NCI-H1105 (cell line): Measurements from ENCODE around the gene FNBP1L.
A peak's percentile ranks its signal among the peaks of the same experiment; 100 is the strongest.
"Not testable (repeated sequence)": the region's sequence is repeated elsewhere in the genome, so short reads cannot be mapped to it uniquely, and the experiment has no call there.

Experiments
- DNase-seq: peaks from one replicate; lab custom pipeline; 2025; lab: John Stamatoyannopoulos, UW

The FNBP1L gene

DNA sequence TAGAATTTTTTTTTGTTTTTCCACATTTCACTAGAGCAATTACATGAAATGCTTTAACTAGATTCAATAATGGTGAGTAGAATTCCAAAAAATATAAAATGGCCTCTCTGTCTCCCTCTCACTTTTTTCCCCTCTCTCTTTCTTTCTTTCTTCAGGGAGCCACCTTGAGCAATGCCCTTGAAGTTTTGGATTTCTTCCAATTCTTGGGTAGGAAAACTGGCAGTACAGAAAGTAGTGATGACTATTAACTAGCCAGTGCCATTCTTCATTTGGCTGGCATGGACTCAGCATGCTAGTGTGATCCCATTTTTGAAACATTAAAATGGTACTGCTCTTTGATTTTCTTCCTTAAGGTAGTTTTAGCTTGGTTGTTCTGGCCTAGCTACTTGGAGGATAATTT is 4.5 kb upstream of the FNBP1L start:
- peak; percentile 10 for DNase-seq

DNA sequence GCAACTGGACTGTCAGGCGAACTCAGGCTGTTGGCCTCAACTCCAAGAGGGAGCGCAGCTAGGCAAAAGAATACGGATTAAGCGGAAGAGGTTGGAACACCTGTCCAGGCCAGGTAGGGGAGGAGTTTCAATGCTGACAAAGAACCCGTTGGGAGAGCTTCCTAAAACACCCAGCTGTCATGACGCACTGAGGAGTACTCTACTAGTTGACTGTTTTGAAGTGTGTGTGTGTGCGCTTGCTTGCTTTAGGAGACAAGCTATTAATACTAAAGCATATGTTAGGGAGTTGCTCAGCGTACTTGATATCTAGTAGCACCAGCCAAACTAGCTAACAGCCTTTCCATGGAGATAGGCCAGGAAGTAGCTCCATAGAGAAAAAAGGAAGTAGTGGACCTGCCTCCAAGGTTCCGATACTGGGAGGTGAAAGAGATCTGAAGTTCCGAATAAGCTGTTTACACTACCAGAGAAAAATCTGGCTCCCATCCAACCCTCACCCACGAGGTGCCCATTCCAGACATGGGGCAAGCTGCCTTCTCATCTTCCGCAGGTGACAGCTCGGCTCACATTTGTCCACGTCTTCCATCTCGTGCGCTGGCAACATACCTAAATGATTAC is 974 bp upstream of the FNBP1L start:
- DNase-seq: peak; percentile 73

- DNase-seq: peak; percentile 68
Observed at GRCh38 chr1:93448292-93448982, 519 bp downstream of the FNBP1L start.

DNA sequence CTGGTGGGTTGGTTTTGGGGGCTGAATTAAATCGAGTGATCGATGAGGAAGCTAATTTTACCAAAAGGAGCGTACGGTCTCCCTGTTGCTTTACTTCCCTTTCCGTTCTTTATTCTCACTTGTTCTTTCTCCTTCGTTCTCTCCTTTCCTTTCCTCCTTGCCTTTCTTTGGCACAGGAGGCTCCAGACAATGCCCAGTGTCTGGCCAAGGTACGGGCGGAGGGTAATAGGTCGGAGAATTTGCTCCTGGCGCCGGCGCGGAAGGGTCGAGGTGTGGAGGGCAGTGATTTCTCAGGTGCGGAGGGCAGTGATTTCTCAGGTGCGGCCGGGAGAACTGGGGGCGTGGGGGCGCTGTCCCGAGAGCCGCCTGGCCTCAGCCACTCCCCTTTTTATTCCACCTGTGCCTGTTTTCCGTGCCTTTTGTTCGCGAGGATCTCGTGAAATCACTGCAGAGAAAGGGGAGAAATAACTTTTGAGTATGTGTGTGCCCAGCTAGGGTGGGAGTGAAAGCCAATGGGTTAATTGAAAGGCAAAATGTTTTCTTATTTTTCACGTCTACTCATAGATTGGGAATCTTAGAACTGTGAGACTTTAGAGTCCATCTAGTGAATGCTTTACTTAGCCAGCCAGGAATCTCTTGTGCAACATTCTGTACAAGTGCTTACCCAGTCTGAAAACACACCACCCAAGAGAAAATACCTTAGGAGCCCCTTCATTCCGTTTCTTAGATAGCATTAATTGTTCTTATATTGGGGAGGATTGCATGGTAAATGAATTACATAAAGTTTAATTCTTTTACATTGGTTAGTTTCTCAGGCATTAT is 1.3 kb downstream of the FNBP1L start:
- peak; percentile 50 for DNase-seq

GRCh38 chr1:93450321-93450720 is 2.4 kb downstream of the FNBP1L start:
- DNase-seq: no peak

GRCh38 chr1:93453911-93454310 is 6.0 kb downstream of the FNBP1L start:
- DNase-seq: no peak

- DNase-seq: no peak
Observed at GRCh38 chr1:93459126-93459525, 11.2 kb downstream of the FNBP1L start.

DNA sequence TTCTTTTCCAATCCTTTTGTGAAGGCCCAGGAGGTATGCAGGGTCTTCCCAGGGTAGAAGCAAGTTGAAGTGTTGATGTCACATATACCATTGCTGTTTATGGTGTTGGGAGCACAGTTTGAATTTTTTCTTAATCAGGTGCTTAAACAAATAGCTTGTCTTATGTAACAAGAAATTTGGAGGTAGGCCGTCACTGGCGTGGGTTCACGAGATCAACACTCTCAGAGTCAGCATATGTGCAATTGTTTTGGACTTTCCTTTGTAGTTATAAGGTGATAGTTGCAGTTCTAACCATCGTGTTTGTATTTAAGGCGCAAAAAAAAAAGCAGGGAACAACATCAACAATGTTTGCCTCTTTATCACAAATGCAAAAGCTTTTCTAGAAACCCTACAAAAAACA is 13.3 kb downstream of the FNBP1L start:
- no peak for DNase-seq

DNA sequence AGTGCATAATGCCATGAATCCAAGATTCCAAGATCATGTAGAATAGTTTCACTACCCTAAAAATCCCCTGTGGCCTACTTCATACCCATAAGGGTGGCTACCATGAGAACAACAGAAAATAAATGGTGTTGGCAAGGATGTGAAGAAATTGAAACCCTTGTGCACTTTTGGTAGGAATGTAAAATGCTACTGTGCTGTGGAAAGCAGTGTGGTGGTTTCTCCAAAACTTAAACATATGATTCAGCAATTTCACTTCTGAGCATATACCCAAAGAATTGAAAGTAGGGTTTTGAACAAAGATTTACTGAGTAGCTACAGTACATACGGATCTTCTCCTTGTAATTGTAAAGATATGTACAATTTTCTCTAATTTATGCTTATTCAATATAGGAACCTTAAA is 16.0 kb downstream of the FNBP1L start:
- no peak for DNase-seq

GRCh38 chr1:93465371-93466082 is 17.6 kb downstream of the FNBP1L start:
- DNase-seq: not testable (repeated sequence)

- no peak for DNase-seq
Observed at GRCh38 chr1:93467606-93468005, 19.7 kb downstream of the FNBP1L start.

GRCh38 chr1:93468662-93469061 is 20.7 kb downstream of the FNBP1L start:
- no peak for DNase-seq

GRCh38 chr1:93469223-93469622 is 21.3 kb downstream of the FNBP1L start:
- DNase-seq: not testable (repeated sequence)

DNA sequence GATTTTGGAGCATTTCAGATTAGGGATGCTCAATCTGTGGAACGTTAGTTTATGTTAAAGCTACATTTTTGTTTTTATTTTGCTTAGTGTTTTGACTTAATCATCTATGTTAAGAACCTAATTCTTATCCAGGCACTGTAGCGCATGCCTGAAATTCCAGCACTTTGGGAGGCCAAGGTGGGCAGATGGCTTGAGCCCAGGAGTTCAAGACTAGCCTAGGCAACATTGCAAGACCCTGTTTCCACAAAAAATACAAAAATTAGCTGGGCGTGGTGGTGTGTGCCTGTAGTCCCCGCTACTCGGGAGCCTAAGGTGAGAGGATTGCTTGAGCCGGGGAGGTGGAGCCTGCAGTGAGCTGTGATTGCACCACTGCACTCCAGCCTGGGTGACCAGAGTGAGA is 23.4 kb downstream of the FNBP1L start:
- DNase-seq: no peak

DNA sequence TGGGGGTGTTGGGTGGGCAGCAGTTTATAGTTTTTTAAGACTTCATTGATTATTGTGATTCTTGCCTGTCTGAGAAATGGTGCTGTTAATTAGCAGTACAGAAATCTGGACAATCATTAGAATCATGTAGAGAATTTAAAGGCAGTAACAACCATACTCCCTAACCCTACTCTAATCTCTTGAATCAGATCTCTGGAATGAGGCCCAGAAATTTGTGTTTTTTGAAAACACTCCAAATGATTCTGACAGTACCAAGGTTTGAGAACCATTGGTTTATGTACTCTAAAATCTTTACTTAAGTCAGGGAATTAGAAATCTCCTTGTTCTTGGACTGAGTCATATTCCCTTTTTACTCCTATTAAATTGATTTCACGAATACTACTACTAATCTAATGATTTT is 24.0 kb downstream of the FNBP1L start:
- no peak for DNase-seq

- DNase-seq: no peak
Observed at GRCh38 chr1:93474321-93474720, 26.4 kb downstream of the FNBP1L start.

- no peak for DNase-seq
Observed at GRCh38 chr1:93475681-93476080, 27.8 kb downstream of the FNBP1L start.

- DNase-seq: not testable (repeated sequence)
Observed at GRCh38 chr1:93479133-93479745, 31.3 kb downstream of the FNBP1L start.

DNA sequence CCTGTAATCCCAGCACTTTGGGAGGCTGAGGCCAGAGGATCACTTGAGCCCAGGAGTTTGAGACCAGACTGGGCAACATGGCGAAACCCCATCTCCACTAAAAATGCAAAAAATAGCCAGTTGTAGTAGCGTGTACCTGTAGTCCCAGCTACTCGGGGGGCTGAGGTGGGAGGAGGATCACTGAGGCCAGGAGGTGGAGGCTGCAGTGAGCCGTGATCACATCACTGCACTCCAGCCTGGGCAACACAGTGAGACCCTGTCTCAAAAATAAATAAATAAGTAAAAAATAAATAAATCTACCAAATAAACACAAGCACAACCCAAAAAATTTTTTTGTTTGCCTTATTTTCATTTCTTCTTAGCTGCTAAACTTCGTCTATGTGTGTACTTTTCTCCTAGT is 34.0 kb downstream of the FNBP1L start:
- DNase-seq: not testable (repeated sequence)

- DNase-seq: no peak
Observed at GRCh38 chr1:93483200-93483599, 35.3 kb downstream of the FNBP1L start.

DNA sequence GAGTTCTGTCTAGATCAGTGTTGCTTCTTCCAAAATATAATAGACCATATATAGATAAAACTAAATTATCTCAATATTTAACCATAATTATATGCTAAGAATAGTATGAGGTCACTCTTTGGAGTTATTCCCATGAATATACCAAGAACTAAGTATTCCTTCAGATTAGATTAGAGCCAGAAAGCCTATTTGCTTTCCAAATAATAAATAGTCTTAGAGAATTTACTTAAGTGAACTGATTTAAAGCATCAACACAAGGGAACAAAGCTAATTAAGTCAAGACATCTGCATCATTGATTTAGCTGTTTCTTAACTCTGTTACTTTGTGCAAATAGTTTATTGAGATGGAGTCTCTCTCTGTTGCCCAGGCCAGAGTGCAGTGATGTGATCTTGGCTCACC is 35.7 kb downstream of the FNBP1L start:
- DNase-seq: no peak

DNA sequence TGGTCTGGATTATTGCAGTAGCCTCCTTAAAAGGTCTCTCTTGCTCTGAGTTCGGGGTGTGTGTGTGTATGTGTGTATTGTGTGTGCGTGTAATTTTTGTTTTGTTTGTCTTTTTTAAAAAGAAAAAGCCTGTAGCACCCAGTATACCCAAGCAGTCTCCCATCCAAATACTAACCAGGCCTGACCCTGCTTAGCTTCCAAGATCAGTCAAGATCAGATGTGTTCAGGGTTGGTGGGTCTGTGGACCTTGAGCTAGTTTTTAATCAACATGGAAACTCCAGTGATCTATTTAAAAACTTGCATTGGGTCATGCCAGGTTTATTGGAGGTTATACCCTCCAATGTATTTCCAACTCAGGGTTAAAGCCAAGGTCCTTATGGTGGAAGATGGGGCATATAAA is 40.3 kb downstream of the FNBP1L start:
- no peak for DNase-seq
